Trophoblast cell (in vitro differentiated cells and primary cell): ENCODE measurements around the gene GADL1.

Source experiments
- DNase-seq, 2 donors: peaks; one replicate each; pipeline ENCODE4 v3.0.0-alpha.2; 2016
- H2AFZ ChIP-seq: 2 replicates; pipeline ENCODE4 v1.6.1; 2013; ENCODE audit warnings: low read length, moderate library complexity, mild to moderate bottlenecking; ENCODE audit not compliant: insufficient read depth, poor library complexity
- H2AK5ac ChIP-seq: 2 replicates; pipeline ENCODE4 v1.6.1; 2013; ENCODE audit warnings: mild to moderate bottlenecking, low read length
- H2BK120ac ChIP-seq: 2 replicates; pipeline ENCODE4 v1.6.1; 2013; ENCODE audit warnings: low read length, mild to moderate bottlenecking, moderate library complexity; ENCODE audit not compliant: insufficient read depth, poor library complexity
- H2BK12ac ChIP-seq: 2 replicates; pipeline ENCODE4 v1.6.1; 2013; ENCODE audit warnings: mild to moderate bottlenecking, low read length, moderate library complexity
- H2BK5ac ChIP-seq: 2 replicates; pipeline ENCODE4 v1.6.1; 2013; ENCODE audit warnings: low read length, low read depth, moderate library complexity, mild to moderate bottlenecking; ENCODE audit not compliant: poor library complexity
- H3K14ac ChIP-seq: 2 replicates; pipeline ENCODE4 v1.6.1; 2013; ENCODE audit warnings: mild to moderate bottlenecking, low read length
- H3K18ac ChIP-seq: 2 replicates; pipeline ENCODE4 v1.6.1; 2013; ENCODE audit warnings: mild to moderate bottlenecking, low read length
- H3K23ac ChIP-seq: 2 replicates; pipeline ENCODE4 v1.6.1; 2013; ENCODE audit warnings: low read length
- H3K27ac ChIP-seq: 2 replicates; pipeline ENCODE4 v1.5.1; 2013; ENCODE audit warnings: low read depth, mild to moderate bottlenecking, inconsistent platforms, low read length, moderate library complexity
- H3K27me3 ChIP-seq: 2 replicates; pipeline ENCODE4 v1.6.1; 2013; ENCODE audit warnings: inconsistent platforms, mild to moderate bottlenecking, low read length, moderate library complexity; ENCODE audit not compliant: insufficient read depth
- H3K36me3 ChIP-seq, 2 experiments: 1 replicate in 1 of 2; 2 replicates in 1 of 2; pipeline ENCODE4 v1.6.1; 2013; ENCODE audit warnings: low read length in 2 of 2, mild to moderate bottlenecking in 2 of 2, moderate library complexity in 1 of 2; ENCODE audit not compliant: insufficient read depth in 2 of 2, control insufficient read depth in 1 of 2
- H3K4ac ChIP-seq: 2 replicates; pipeline ENCODE4 v1.6.1; 2013; ENCODE audit warnings: low read depth, mild to moderate bottlenecking, low read length, moderate library complexity
- H3K4me1 ChIP-seq, 2 experiments: 1 replicate in 1 of 2; 2 replicates in 1 of 2; pipeline ENCODE4 v1.6.1; 2013; ENCODE audit warnings: low read length in 2 of 2, mild to moderate bottlenecking in 2 of 2, moderate library complexity in 1 of 2; ENCODE audit not compliant: insufficient read depth in 2 of 2, control insufficient read depth in 1 of 2
- H3K4me2 ChIP-seq: 2 replicates; pipeline ENCODE4 v1.6.1; 2013; ENCODE audit warnings: inconsistent platforms, mild to moderate bottlenecking, low read length, moderate library complexity
- H3K4me3 ChIP-seq: 2 replicates; pipeline ENCODE4 v1.5.1; 2013; ENCODE audit warnings: mild to moderate bottlenecking, low read depth, low read length, inconsistent platforms
- H3K79me1 ChIP-seq: one replicate; pipeline ENCODE4 v1.6.1; 2013; ENCODE audit warnings: low read length
- H3K79me2 ChIP-seq: 2 replicates; pipeline ENCODE4 v1.6.1; 2013; ENCODE audit warnings: low read length, mild to moderate bottlenecking; ENCODE audit not compliant: control insufficient read depth, insufficient read depth, poor library complexity
- H3K9ac ChIP-seq: 2 replicates; pipeline ENCODE4 v1.6.1; 2013; ENCODE audit warnings: mild to moderate bottlenecking, low read length
- H3K9me3 ChIP-seq: 2 replicates; pipeline ENCODE4 v1.6.1; 2013; ENCODE audit warnings: low read depth, mild to moderate bottlenecking, control low read depth, inconsistent platforms, low read length; ENCODE audit not compliant: insufficient read depth
- H4K12ac ChIP-seq: 2 replicates; pipeline ENCODE4 v1.6.1; 2013; ENCODE audit warnings: low read depth, mild to moderate bottlenecking, low read length, moderate library complexity
- H4K8ac ChIP-seq: 2 replicates; pipeline ENCODE4 v1.6.1; 2013; ENCODE audit warnings: low read depth, mild to moderate bottlenecking, low read length, moderate library complexity
- H4K91ac ChIP-seq: one replicate; pipeline ENCODE4 v1.6.1; 2013; ENCODE audit warnings: low read depth, mild to moderate bottlenecking, low read length, moderate library complexity
- WGBS: extraction: QIAGEN DNeasy Blood & Tissue Kit; methylation state at CpG from one replicate; pipeline ENCODE4 v1.1.7; 2013; ENCODE audit warnings: missing lambda C conversion rate; ENCODE audit not compliant: insufficient read length, insufficient coverage; ENCODE audit errors: extremely low coverage; 5-methylcytosine and 5-hydroxymethylcytosine counted together

Gene GADL1

GRCh38 chr3:30835667-30836066 is 58.8 kb downstream of the GADL1 start:
- Histone ChIP-seq H3K79me2 (no peaks in the 10 kb centered on the region), H3K4me2 (no peak overlapping the region), H3K27me3 (no peaks in the 10 kb centered on the region), H3K18ac (no peak overlapping the region), H3K14ac (no peak overlapping the region), H4K91ac (no peak overlapping the region), H3K27ac (no peak overlapping the region), H3K36me3 (no peaks in the 10 kb centered on the region), H2BK12ac (no peak overlapping the region), H2AFZ (no peak overlapping the region), H3K23ac (no peak overlapping the region), H3K9me3 (no peaks in the 10 kb centered on the region), H3K4me3 (no peak overlapping the region), H3K9ac (no peak overlapping the region), H3K79me1 (no peaks in the 10 kb centered on the region), H2BK5ac (no peak overlapping the region), H2AK5ac (no peak overlapping the region), H3K4me1 (no peaks in the 10 kb centered on the region), H4K8ac (no peak overlapping the region), H3K4ac (no peak overlapping the region), H2BK120ac (no peak overlapping the region), H4K12ac (no peak overlapping the region)
- WGBS, result no CpG with 5 or more reads among the region's 2 CpGs
- DNase-seq, result no peak

- Histone ChIP-seq H2BK120ac (no peak overlapping the region), H4K12ac (no peak overlapping the region), H3K9ac (no peak overlapping the region), H3K79me2 (no peaks in the 10 kb centered on the region), H4K91ac (no peak overlapping the region), H3K18ac (no peak overlapping the region), H3K27ac (no peak overlapping the region), H3K4ac (no peak overlapping the region), H2BK12ac (no peak overlapping the region), H3K27me3 (no peaks in the 10 kb centered on the region), H3K79me1 (no peaks in the 10 kb centered on the region), H2AK5ac (no peak overlapping the region), H3K4me1 (no peaks in the 10 kb centered on the region), H2AFZ (no peak overlapping the region), H2BK5ac (no peak overlapping the region), H3K36me3 (no peaks in the 10 kb centered on the region), H3K4me2 (no peak overlapping the region), H3K9me3 (no peaks in the 10 kb centered on the region), H4K8ac (no peak overlapping the region), H3K4me3 (no peak overlapping the region), H3K23ac (no peak overlapping the region), H3K14ac (no peak overlapping the region)
- WGBS, result no CpG with 5 or more reads among the region's 4 CpGs
- no peak for DNase-seq
Observed at GRCh38 chr3:30832961-30833575, 61.4 kb downstream of the GADL1 start.

GRCh38 chr3:30827080-30827479 is 67.4 kb downstream of the GADL1 start:
- Histone ChIP-seq H3K14ac (no peak overlapping the region), H3K27me3 (no peaks in the 10 kb centered on the region)

GRCh38 chr3:30826531-30826942 is 67.9 kb downstream of the GADL1 start:
- Histone ChIP-seq H3K27me3 (no peaks in the 10 kb centered on the region), H3K36me3 (no peaks in the 10 kb centered on the region), H3K9me3 (no peaks in the 10 kb centered on the region), H4K12ac (no peak overlapping the region), H2BK120ac (no peak overlapping the region), H3K9ac (no peak overlapping the region), H3K4ac (no peak overlapping the region), H3K79me1 (no peaks in the 10 kb centered on the region), H4K8ac (no peak overlapping the region), H3K18ac (no peak overlapping the region), H3K27ac (no peak overlapping the region), H2AFZ (no peak overlapping the region), H3K14ac (no peak overlapping the region), H4K91ac (no peak overlapping the region), H2AK5ac (no peak overlapping the region), H3K4me2 (no peak overlapping the region), H3K79me2 (no peaks in the 10 kb centered on the region), H2BK12ac (no peak overlapping the region), H3K4me3 (no peak overlapping the region), H2BK5ac (no peak overlapping the region), H3K23ac (no peak overlapping the region), H3K4me1 (no peaks in the 10 kb centered on the region)
- WGBS, result no CpG with 5 or more reads among the region's 2 CpGs
- DNase-seq, result no peak

More at GRCh38 chr3:30827080-30827479, 67.4 kb downstream of the GADL1 start:
- no peaks in the 10 kb centered on the region for H3K36me3 ChIP-seq
- H3K9me3 ChIP-seq, result no peaks in the 10 kb centered on the region
- no peak overlapping the region for H3K9ac ChIP-seq
- H4K12ac ChIP-seq, result no peak overlapping the region
- no peaks in the 10 kb centered on the region for H3K4me1 ChIP-seq
- no peak overlapping the region for H3K4me3 ChIP-seq
- no peak overlapping the region for H4K91ac ChIP-seq
- no CpG with 5 or more reads among the region's 1 CpG for WGBS
- H2AFZ ChIP-seq, result no peak overlapping the region
- no peak overlapping the region for H3K4ac ChIP-seq
- no peaks in the 10 kb centered on the region for H3K79me1 ChIP-seq
- H2BK12ac ChIP-seq, result no peak overlapping the region
- no peak overlapping the region for H2BK120ac ChIP-seq
- H3K23ac ChIP-seq, result no peak overlapping the region
- H2BK5ac ChIP-seq, result no peak overlapping the region
- H3K18ac ChIP-seq, result no peak overlapping the region
- H3K27ac ChIP-seq, result no peak overlapping the region
- no peaks in the 10 kb centered on the region for H3K79me2 ChIP-seq
- no peak overlapping the region for H2AK5ac ChIP-seq
- no peak overlapping the region for H3K4me2 ChIP-seq
- no peak overlapping the region for H4K8ac ChIP-seq
- no peak for DNase-seq
